Tibial nerve (tissue), 4 donors: ENCODE data around the gene RTN1. TPM values are rescaled to one million over a fixed set of nuclear protein-coding genes. Genes with fewer than 3 reads are reported as not detected.

Experiments
- DNase-seq, 2 donors: peaks; one replicate each; pipeline ENCODE4 v3.0.0-alpha.2; 2019; ENCODE audit warnings: low spot score in 2 of 2
- H3K27ac ChIP-seq, 4 donors: fragments of 200-600 bp; sonication (generic) in 3 of 4; one replicate each; pipeline ENCODE4 v1.5.1; 2017 to 2019; ENCODE audit warnings: mild to moderate bottlenecking in 1 of 4
- H3K27me3 ChIP-seq, 2 donors: fragments of 200-600 bp; sonication (generic) in 1 of 2; one replicate each; pipeline versions ENCODE4 v1.5.1 to v1.6.0; 2017 to 2019
- H3K36me3 ChIP-seq, 3 donors: fragments of 200-600 bp; sonication (generic); one replicate each; pipeline ENCODE4 v1.5.1; 2018 to 2019
- H3K4me1 ChIP-seq, 4 donors: fragments of 200-600 bp; sonication (generic) in 3 of 4; one replicate each; pipeline ENCODE4 v1.5.1; 2017 to 2019
- H3K4me3 ChIP-seq, 4 donors: fragments of 200-600 bp; sonication (generic) in 3 of 4; one replicate each; pipeline ENCODE4 v1.5.1; 2017 to 2019; ENCODE audit warnings: mild to moderate bottlenecking in 1 of 4, moderate library complexity in 1 of 4
- H3K9me3 ChIP-seq, 4 donors: fragments of 200-600 bp; sonication (generic) in 3 of 4; one replicate each; pipeline ENCODE4 v1.5.1; 2017 to 2019
- EP300 ChIP-seq, 2 donors: sonication (generic); formaldehyde crosslinking; IDR thresholded peaks; one replicate each; pipeline ENCODE4 v1.6.1; 2017; ENCODE audit warnings: antibody characterized with exemption in 2 of 2, mild to moderate bottlenecking in 1 of 2
- POLR2A ChIP-seq, 2 donors: fragments of 450-650 bp; IDR thresholded peaks; one replicate each; pipeline ENCODE4 v1.6.1; 2017; ENCODE audit warnings: antibody characterized with exemption in 2 of 2, mild to moderate bottlenecking in 2 of 2, moderate library complexity in 2 of 2
- WGBS, 2 donors: methylation state at CpG; one replicate each; pipeline ENCODE4 v1.1.5; 2018; 5-methylcytosine and 5-hydroxymethylcytosine counted together
- total RNA-seq, 4 donors: library from RNA; depleted of rRNA; stranded (reverse); fragments of >200 nt; gene quantifications; one replicate each; pipeline ENCODE4 v1.1.0, GENCODE V29; 2016
- TF ChIP-seq, protein P1 (sequence below), 5 experiments: fragments of 200-600 bp in 3 of 5; fragments of 450-650 bp in 2 of 5; sonication (generic) in 3 of 5; IDR thresholded peaks; one replicate each; pipeline ENCODE4 v1.5.1; 2016 to 2019; ENCODE audit warnings: antibody characterized with exemption in 5 of 5, mild to moderate bottlenecking in 3 of 5, moderate library complexity in 2 of 5

Gene RTN1
- total RNA-seq, 4 donors from 2014 or later = 7.5 to 20.7 (median 14.6) TPM

DNA sequence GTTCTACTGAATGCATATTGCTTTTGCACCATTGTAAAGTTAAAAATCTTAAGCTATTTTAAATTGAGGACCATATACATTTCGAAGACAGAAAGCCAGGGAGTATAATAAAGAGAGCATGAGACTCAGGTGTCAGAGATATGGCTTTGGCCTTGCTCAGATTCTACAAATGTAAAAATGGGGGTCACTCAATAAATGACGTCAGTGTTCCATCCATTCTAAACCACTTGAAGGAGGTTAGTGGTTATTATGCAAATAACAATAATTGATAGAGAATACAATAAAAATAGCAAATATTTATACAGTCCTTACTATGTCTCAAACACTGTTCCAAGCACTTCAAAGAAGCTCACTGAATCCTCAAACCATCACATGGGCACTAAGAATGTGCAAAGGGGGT lies 20.1 kb downstream of the RTN1 start:
- no peak overlapping the region for H3K4me3 ChIP-seq
- peaks cover 0 to 3% (median 0%) of the 10 kb centered on the region in 4 donors for H3K9me3 ChIP-seq
- WGBS, 2 donors = 85 to 87% methylated on average over 2 of the region's 2 CpGs
- no peak overlapping the region for H3K27ac ChIP-seq
- DNase-seq = no peak
- H3K36me3 ChIP-seq = no peaks in the 10 kb centered on the region
- TF ChIP-seq, protein P1, sequence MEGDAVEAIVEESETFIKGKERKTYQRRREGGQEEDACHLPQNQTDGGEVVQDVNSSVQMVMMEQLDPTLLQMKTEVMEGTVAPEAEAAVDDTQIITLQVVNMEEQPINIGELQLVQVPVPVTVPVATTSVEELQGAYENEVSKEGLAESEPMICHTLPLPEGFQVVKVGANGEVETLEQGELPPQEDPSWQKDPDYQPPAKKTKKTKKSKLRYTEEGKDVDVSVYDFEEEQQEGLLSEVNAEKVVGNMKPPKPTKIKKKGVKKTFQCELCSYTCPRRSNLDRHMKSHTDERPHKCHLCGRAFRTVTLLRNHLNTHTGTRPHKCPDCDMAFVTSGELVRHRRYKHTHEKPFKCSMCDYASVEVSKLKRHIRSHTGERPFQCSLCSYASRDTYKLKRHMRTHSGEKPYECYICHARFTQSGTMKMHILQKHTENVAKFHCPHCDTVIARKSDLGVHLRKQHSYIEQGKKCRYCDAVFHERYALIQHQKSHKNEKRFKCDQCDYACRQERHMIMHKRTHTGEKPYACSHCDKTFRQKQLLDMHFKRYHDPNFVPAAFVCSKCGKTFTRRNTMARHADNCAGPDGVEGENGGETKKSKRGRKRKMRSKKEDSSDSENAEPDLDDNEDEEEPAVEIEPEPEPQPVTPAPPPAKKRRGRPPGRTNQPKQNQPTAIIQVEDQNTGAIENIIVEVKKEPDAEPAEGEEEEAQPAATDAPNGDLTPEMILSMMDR (IDR thresholded peaks at IDR 0.05) = no peak
- no peak for TF ChIP-seq EP300 (IDR thresholded peaks at IDR 0.05)
- no peak for TF ChIP-seq POLR2A (IDR thresholded peaks at IDR 0.05)
- H3K4me1 ChIP-seq = no peaks in the 10 kb centered on the region
- H3K27me3 ChIP-seq = no peaks in the 10 kb centered on the region

DNA sequence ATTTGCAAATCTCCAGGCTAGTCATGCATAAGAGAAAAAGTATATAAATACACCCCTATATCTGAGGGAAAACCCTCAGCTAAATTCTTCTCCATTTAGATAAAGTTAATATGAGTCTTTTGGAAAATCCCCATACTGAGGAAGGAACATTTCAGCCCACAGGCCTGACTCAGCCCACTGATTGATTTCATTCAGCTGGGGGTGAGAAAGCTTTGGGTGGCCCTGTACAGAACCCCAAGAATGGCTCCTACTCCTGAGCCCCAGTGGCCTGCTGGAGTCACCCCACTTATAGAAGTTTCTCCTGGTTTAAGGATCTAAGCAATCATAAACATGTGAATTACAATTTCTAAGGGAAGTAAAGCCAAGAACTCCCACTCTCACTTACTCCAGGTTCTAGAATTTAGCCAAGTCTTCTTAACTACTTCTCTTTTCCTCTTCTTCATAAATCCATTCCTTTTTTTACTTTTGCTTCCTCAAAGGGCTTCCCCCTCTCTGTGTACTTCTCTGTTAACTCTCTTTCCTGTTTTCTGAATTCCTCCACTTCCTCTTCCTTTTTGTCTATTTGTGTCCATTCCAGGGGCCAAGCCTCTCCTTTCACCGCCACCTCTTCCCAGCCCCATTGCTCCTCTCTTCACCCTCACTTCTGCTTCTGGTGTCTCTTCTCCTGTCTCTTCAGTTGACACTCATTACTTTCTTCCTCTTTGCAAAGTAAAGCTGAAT lies 21.0 kb downstream of the RTN1 start:
- Histone ChIP-seq H3K27ac (no peak overlapping the region), H3K27me3 (no peaks in the 10 kb centered on the region), H3K36me3 (no peaks in the 10 kb centered on the region), H3K9me3 (no peaks in the 10 kb centered on the region), H3K4me1 (no peaks in the 10 kb centered on the region), H3K4me3 (no peak overlapping the region)
- no peak for DNase-seq
- WGBS, 2 donors = 63 to 69% methylated on average over 1 of the region's 1 CpG
- no peak for TF ChIP-seq POLR2A (IDR thresholded peaks at IDR 0.05)
- peak in 1 of 2 donors; percentile 68 for TF ChIP-seq EP300 (IDR thresholded peaks at IDR 0.05)

DNA sequence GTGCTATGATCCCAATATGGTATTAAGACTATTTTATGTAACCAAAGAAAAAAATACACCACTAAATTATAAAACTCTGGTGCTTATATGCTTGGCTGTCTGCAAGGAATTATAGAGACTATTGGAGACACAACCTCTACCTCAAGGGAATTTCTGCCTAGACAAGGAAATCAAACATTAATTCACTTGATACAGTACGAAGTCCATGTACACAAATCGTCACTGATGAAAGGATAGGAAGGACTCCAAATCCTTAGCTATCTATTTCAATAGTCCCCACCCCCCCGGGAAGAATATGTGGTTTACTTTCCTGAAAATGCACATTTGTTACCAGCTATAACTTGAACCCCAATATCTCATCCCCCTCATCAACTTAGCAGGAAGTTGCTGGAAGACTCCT lies 21.9 kb downstream of the RTN1 start:
- WGBS, 2 donors = 88 to 89% methylated on average over 3 of the region's 3 CpGs
- no peak for DNase-seq
- Histone ChIP-seq H3K36me3 (no peaks in the 10 kb centered on the region), H3K4me1 (no peaks in the 10 kb centered on the region), H3K9me3 (no peaks in the 10 kb centered on the region), H3K4me3 (no peak overlapping the region), H3K27ac (no peak overlapping the region), H3K27me3 (no peaks in the 10 kb centered on the region)
- no peak for TF ChIP-seq EP300 (IDR thresholded peaks at IDR 0.05)

DNA sequence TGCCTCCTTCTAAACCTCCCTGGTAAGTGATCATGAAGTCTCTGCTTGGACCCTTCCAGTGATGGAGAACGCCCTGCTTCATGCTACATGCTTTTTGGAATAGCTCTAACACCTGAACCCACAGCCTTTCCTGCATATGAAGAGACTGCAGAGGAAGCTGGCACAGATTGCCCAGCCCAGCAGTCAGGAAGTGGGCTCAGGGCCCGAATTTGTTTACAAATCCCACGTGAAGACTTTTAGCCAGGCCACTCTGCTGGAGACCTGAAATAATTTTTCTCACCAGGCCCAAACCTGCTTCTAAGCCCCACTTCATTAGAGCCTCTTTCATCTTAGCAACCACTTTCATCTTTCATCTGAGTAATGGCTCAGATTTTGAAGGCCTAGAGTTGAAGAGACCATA lies 22.9 kb downstream of the RTN1 start:
- Histone ChIP-seq H3K9me3 (no peaks in the 10 kb centered on the region), H3K4me1 (no peaks in the 10 kb centered on the region), H3K4me3 (no peak overlapping the region), H3K36me3 (no peaks in the 10 kb centered on the region), H3K27me3 (no peaks in the 10 kb centered on the region), H3K27ac (no peak overlapping the region)
- TF ChIP-seq EP300 (IDR thresholded peaks at IDR 0.05) = no peak
- TF ChIP-seq POLR2A (IDR thresholded peaks at IDR 0.05) = no peak
- no peak for DNase-seq
- WGBS, 2 donors = 34 to 39% methylated on average over 3 of the region's 3 CpGs

DNA sequence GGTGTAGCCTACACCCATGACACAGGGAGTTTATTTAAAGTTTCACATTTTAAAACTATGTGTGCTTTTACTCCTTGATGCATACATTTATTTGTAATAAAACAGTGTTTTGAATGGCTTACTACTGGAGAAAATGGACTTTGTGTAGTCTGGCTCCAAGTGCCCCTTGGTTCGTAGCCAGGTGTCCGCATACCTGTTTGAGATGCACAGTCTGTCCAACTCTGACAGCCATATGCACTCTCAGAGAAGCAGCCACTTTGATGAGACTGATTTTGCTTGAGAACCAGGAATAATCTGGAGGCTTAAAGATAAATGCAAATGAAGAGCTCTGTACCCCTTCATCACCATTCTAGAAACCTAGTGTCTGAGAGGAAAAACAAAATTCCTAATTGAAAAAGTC lies 24.0 kb downstream of the RTN1 start:
- 94 to 95% methylated on average over 2 of the region's 2 CpGs for WGBS, 2 donors
- H3K4me1 ChIP-seq = no peaks in the 10 kb centered on the region
- no peaks in the 10 kb centered on the region for H3K9me3 ChIP-seq
- no peak overlapping the region for H3K27ac ChIP-seq
- H3K27me3 ChIP-seq = no peaks in the 10 kb centered on the region
- TF ChIP-seq, protein P1 (IDR thresholded peaks at IDR 0.05) = no peak
- TF ChIP-seq POLR2A (IDR thresholded peaks at IDR 0.05) = no peak
- TF ChIP-seq EP300 (IDR thresholded peaks at IDR 0.05) = no peak
- H3K4me3 ChIP-seq = no peak overlapping the region
- H3K36me3 ChIP-seq = no peaks in the 10 kb centered on the region
- no peak for DNase-seq

DNA sequence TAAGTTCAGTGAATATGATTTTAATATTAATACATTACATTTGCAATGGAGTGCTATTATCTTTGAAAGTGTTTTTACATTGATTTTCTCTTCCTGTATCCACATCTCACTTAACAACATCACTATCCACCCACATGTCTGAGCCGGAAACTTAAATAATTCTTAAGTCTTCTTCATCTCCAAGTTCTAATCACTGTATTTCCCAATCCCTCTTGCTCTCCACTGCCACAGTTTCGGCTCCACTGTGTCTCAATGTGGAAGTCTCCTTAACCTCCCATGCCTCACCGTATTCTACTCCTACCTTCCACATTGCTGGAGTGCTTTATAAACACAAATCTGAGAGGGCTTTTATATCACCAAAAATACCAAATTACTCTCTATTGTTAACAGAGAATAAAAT lies 25.3 kb downstream of the RTN1 start:
- WGBS, 2 donors = 68 to 75% methylated on average over 3 of the region's 3 CpGs
- H3K9me3 ChIP-seq = no peaks in the 10 kb centered on the region
- TF ChIP-seq EP300 (IDR thresholded peaks at IDR 0.05) (no peak), POLR2A (IDR thresholded peaks at IDR 0.05) (no peak)
- TF ChIP-seq, protein P1 (IDR thresholded peaks at IDR 0.05) = no peak
- no peaks in the 10 kb centered on the region for H3K4me1 ChIP-seq
- no peak overlapping the region for H3K27ac ChIP-seq
- no peak overlapping the region for H3K4me3 ChIP-seq
- no peaks in the 10 kb centered on the region for H3K36me3 ChIP-seq
- DNase-seq = no peak
- no peaks in the 10 kb centered on the region for H3K27me3 ChIP-seq
